Calu3 (cell line): ENCODE results near the gene CFAP57. TPM values are rescaled to one million over a fixed set of nuclear protein-coding genes. Genes with fewer than 3 reads are reported as not detected.

ENCODE experiments used
- BruUV-seq: library from RNA; stranded (reverse); fragments of 400-500 nt; replicated peaks from 2 replicates; lab custom pipeline; 2021; lab: Mats Ljungman, UMichigan
- CTCF ChIA-PET: fragments of 300-600 bp; sonication (Branson Sonifier 250); formaldehyde crosslinking; loops from one replicate; lab custom pipeline; 2022; ENCODE audit warnings: antibody characterized with exemption; lab: Charles Lee
- DNase-seq: peaks from one replicate; pipeline ENCODE4 v3.0.0; 2022
- H3K27ac Mint-ChIP-seq: one replicate; pipeline ENCODE4 v1.8.0; 2022; ENCODE audit warnings: mixed read lengths; ENCODE audit not compliant: unreplicated experiment
- H3K27me3 Mint-ChIP-seq: one replicate; pipeline ENCODE4 v1.8.0; 2022; ENCODE audit warnings: mixed read lengths; ENCODE audit not compliant: unreplicated experiment
- H3K36me3 Mint-ChIP-seq: one replicate; pipeline ENCODE4 v1.8.0; 2022; ENCODE audit warnings: mild to moderate bottlenecking, moderate library complexity, mixed read lengths; ENCODE audit not compliant: insufficient read depth, unreplicated experiment
- H3K4me1 Mint-ChIP-seq: one replicate; pipeline ENCODE4 v1.8.0; 2022; ENCODE audit warnings: mild to moderate bottlenecking, low read depth, mixed read lengths; ENCODE audit not compliant: unreplicated experiment
- H3K4me3 Mint-ChIP-seq: one replicate; pipeline ENCODE4 v1.8.0; 2022; ENCODE audit warnings: mild to moderate bottlenecking, low read depth, moderate library complexity, mixed read lengths; ENCODE audit not compliant: unreplicated experiment
- H3K9me3 Mint-ChIP-seq: one replicate; pipeline ENCODE4 v1.8.0; 2022; ENCODE audit warnings: low read depth, mixed read lengths; ENCODE audit not compliant: unreplicated experiment
- intact Hi-C: fragments of 100-400 bp; cut with micrococcal nuclease; formaldehyde crosslinking; loops from one replicate; pipeline ENCODE4 v1.10.0; 2022; ENCODE audit not compliant: unreplicated experiment
- total RNA-seq: library from RNA; stranded (reverse); gene quantifications from 2 replicates; pipeline ENCODE4 v1.2.3, GENCODE V29; 2022
- TF ChIP-seq, protein P1 (sequence below): fragments of 200-600 bp; IDR thresholded peaks from one replicate; pipeline ENCODE4 v1.8.0; 2022; ENCODE audit warnings: antibody characterized with exemption; ENCODE audit not compliant: unreplicated experiment

The CFAP57 gene
- total RNA-seq, 1 experiment from 2014 or later: 0.26 TPM

DNA sequence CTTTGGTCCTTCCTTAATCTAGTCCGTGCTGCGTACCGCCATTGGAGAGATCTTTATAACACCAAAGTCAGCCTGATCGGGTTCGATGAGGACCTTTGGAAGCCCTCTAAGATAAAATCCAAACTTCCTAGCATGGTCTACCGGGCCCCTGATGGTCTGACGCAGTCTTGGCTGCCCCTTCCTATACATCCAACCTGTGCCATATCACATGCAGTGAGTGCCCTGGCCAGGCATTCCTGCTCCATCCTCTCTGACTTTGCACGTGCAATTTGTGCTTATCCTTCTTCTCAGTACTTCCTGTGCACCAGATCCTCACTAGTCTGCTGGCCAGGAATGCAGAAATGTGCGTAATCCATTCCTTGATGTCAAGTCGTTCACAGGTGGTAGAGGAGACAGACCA is 45.6 kb downstream of the CFAP57 start:
- H3K27me3 Mint-ChIP-seq: no peaks in the 10 kb centered on the region
- H3K4me3 Mint-ChIP-seq: no peak overlapping the region
- H3K4me1 Mint-ChIP-seq: no peaks in the 10 kb centered on the region
- no peak for DNase-seq
- no peak overlapping the region for H3K27ac Mint-ChIP-seq
- no peaks in the 10 kb centered on the region for H3K36me3 Mint-ChIP-seq
- TF ChIP-seq, protein P1, sequence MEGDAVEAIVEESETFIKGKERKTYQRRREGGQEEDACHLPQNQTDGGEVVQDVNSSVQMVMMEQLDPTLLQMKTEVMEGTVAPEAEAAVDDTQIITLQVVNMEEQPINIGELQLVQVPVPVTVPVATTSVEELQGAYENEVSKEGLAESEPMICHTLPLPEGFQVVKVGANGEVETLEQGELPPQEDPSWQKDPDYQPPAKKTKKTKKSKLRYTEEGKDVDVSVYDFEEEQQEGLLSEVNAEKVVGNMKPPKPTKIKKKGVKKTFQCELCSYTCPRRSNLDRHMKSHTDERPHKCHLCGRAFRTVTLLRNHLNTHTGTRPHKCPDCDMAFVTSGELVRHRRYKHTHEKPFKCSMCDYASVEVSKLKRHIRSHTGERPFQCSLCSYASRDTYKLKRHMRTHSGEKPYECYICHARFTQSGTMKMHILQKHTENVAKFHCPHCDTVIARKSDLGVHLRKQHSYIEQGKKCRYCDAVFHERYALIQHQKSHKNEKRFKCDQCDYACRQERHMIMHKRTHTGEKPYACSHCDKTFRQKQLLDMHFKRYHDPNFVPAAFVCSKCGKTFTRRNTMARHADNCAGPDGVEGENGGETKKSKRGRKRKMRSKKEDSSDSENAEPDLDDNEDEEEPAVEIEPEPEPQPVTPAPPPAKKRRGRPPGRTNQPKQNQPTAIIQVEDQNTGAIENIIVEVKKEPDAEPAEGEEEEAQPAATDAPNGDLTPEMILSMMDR: no peak
- intact Hi-C loops: no loop called here
- no peaks in the 10 kb centered on the region for H3K9me3 Mint-ChIP-seq
- CTCF ChIA-PET: no interaction called here
- no TSS peak for BruUV-seq

DNA sequence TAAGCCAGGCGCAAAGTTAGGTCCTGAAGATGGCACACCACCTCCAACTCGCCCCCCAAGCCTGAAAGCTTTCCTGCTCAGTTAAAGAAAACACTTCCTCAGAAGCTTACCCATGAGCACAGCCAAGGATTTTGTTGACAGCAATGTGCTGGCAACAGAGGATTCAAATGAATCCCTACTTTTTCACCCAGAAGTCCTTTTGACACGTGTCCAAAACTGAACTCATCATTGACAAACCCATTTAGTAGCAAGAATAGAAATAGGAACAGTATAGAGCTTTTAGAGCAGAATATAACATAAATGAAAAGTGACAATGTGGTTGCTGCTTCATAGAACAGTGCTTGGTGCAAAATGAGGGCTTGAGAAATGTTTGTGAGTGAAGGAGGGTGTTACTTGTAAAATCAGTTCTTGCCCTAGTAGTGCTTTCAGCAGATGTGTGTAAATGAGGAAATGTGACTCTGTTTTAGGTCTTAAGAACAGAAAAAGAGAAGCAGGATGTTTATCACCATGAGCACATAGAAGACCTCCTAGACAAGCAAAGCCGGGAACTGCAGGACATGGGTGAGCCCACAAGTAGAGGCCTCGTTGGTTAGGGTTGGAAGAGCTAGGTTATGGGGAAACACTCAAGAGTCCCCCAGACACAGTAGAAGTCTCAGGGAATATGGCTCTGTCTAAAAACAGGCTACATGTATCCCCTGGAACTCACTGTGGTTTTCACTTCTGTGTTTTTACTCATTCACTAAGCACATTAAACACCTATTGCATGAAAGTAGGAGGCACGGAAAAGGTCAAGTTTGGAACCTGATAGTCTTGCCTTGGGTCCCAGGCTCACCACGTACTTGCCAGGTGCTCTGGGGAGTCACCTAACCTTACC is 49.0 kb downstream of the CFAP57 start:
- Mint-ChIP-seq H3K27ac (no peak overlapping the region), H3K4me3 (no peak overlapping the region), H3K27me3 (no peaks in the 10 kb centered on the region), H3K4me1 (peaks cover 7% of the 10 kb centered on the region), H3K9me3 (no peaks in the 10 kb centered on the region), H3K36me3 (peaks cover 7% of the 10 kb centered on the region)
- intact Hi-C loops: no loop called here
- TF ChIP-seq, protein P1: no peak
- DNase-seq: no peak
- CTCF ChIA-PET: no interaction called here
- BruUV-seq: no TSS peak

DNA sequence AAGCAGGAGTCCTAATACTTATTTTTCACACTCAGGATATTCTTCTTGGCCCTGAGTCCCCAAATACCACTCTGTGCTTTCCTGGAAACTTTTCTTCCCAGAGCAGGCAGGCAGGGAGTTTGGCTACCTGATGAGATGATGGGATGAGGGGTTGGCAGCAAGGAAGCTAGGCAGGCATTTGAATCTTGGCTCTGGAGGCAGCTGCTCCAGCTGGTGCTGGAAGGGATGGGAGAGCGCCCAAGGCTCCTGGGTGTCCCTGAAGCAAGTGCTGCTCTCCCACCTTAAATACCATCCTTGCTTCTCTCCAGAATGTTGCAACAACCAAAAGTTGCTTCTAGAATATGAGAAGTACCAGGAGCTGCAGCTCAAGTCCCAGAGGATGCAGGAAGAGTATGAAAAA is 49.7 kb downstream of the CFAP57 start:
- peaks cover 8% of the 10 kb centered on the region for H3K4me1 Mint-ChIP-seq
- no TSS peak for BruUV-seq
- no peak overlapping the region for H3K27ac Mint-ChIP-seq
- CTCF ChIA-PET: no interaction called here
- H3K4me3 Mint-ChIP-seq: no peak overlapping the region
- TF ChIP-seq, protein P1: no peak
- H3K9me3 Mint-ChIP-seq: no peaks in the 10 kb centered on the region
- intact Hi-C loops: no loop called here
- H3K36me3 Mint-ChIP-seq: peaks cover 10% of the 10 kb centered on the region
- no peak for DNase-seq
- no peaks in the 10 kb centered on the region for H3K27me3 Mint-ChIP-seq

DNA sequence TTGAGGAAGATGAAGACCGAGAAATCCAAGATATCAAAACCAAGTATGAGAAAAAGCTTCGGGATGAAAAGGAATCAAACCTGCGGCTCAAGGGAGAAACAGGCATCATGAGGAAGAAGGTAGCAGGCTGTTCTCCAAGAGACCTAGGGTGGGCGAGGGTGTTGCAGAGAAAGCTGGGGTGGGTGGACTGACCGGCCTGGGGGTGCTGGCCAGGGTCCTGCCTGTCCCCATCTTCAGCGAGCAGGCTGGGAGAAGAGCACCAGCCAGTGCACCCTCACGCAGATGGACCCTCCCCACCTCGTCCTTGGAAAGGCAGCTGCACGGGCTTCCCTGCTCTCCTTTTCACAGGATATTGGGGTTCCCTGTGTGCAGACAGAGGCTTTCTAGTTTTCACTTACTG is 50.7 kb downstream of the CFAP57 start:
- intact Hi-C loops: no loop called here
- TF ChIP-seq, protein P1: no peak
- Mint-ChIP-seq H3K27ac (no peak overlapping the region), H3K4me3 (no peak overlapping the region), H3K27me3 (no peaks in the 10 kb centered on the region), H3K9me3 (no peaks in the 10 kb centered on the region), H3K4me1 (peaks cover 19% of the 10 kb centered on the region), H3K36me3 (peaks cover 11% of the 10 kb centered on the region)
- BruUV-seq: no TSS peak
- CTCF ChIA-PET: no interaction called here
- no peak for DNase-seq
